Skeletal muscle satellite cell (primary cell): ENCODE measurements around the gene GPR62.

Experiments used
- H3K27me3 ChIP-seq: 2 replicates; pipeline ENCODE4 v1.7.0; 2013; ENCODE audit warnings: low read length; ENCODE audit not compliant: control insufficient read depth, insufficient read depth
- H3K36me3 ChIP-seq: 2 replicates; pipeline ENCODE4 v1.7.0; 2013; ENCODE audit warnings: mild to moderate bottlenecking, control low read depth, low read length; ENCODE audit not compliant: insufficient read depth
- H3K4me1 ChIP-seq: 2 replicates; pipeline ENCODE4 v1.7.0; 2013; ENCODE audit warnings: low read length; ENCODE audit not compliant: control insufficient read depth, insufficient read depth
- H3K4me2 ChIP-seq: 2 replicates; pipeline ENCODE4 v1.7.0; 2013; ENCODE audit warnings: mild to moderate bottlenecking, low read length
- H3K4me3 ChIP-seq: 2 replicates; pipeline ENCODE4 v1.7.0; 2013; ENCODE audit warnings: low read length
- H3K9ac ChIP-seq: 2 replicates; pipeline ENCODE4 v1.7.0; 2013; ENCODE audit warnings: mild to moderate bottlenecking, low read depth, low read length, moderate library complexity
- H3K9me3 ChIP-seq: replicated peaks from 2 replicates; pipeline ENCODE4 v1.7.0; 2013; ENCODE audit warnings: mild to moderate bottlenecking, control low read depth, low read length

The GPR62 gene

DNA sequence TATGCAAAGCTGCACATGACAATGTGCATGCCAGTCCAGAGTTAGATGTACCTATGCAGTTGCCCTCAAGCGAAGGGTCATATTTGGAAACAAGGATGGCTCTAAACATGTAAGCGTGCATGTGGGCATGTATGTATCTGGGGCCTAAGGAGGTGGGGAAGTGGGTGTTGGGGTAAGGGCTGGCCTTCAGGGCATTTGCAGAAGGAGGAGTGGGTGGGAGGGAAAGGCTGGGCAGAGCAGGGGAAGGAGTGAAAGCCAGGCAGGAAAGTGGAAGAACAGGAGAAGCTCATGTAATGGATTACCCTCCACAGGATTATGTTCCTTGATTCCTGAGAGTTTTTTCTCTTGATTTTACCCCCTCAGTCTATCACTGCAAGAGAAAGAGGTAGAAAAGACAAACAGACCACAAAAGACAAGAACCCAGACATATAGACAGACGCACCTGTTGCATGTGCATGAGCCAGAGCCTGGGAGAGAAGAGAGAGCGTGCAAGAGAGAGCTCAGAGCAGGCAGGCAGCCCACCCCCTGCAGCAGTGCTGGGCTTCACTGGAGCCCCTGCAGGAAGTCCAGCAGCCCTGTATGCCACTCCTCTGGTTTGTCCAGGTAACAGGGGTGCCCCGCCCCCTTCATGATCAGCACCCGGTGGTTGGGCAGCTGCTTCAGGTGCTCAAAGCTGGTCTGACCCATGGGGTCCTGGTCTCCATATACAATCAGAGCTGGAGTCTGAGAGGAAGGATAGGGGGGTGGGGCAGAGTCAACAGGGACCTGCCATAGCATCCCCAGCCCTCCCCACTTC is 13.9 kb downstream of the GPR62 start:
- Histone ChIP-seq H3K9me3 (no peaks in the 10 kb centered on the region), H3K4me2 (peak overlapping the region; percentile 99), H3K4me3 (no peak overlapping the region), H3K27me3 (no peaks in the 10 kb centered on the region), H3K36me3 (peaks cover 3% of the 10 kb centered on the region), H3K4me1 (peaks cover 40% of the 10 kb centered on the region), H3K9ac (no peak overlapping the region)

- Histone ChIP-seq H3K9me3 (no peaks in the 10 kb centered on the region), H3K4me1 (peaks cover 40% of the 10 kb centered on the region), H3K4me3 (no peak overlapping the region), H3K27me3 (no peaks in the 10 kb centered on the region), H3K4me2 (no peak overlapping the region), H3K36me3 (peaks cover 2% of the 10 kb centered on the region), H3K9ac (no peak overlapping the region)
Measured at GRCh38 chr3:51969841-51970240, 14.7 kb downstream of the GPR62 start.

DNA sequence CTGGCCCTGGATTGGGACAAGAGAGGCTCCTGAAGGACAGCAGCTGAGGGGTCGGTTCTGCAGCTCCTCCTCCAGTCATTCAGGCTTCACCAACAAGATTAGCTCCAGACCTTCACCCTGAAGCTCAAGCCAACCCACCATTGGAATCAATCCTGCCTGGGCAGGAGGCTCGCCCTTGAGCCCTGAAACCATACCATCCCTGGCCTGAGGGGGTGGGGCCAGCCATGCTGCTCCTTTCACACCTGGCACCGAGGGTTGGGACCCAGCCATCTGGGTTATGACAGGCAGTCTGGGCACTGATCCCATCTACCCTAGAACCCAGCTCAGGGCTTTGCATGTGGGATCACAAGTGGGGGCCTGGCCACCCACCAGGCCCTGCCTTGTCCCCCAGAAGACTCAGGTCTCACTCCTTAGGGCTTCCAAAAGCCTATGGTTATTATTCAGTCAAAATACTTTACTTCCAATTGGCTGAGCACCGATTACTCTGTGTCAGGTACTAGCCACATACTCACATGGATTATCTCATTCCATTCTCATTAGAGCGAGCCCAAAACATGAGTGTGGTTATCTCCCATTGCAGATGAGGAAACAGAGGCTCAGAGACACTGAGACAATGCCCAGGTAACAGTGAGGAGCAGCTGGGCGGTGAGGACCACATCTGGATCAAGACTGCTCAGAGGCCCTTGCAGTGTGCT is 15.6 kb downstream of the GPR62 start:
- Histone ChIP-seq H3K4me2 (no peak overlapping the region), H3K4me3 (no peak overlapping the region), H3K4me1 (peaks cover 40% of the 10 kb centered on the region), H3K27me3 (no peaks in the 10 kb centered on the region), H3K36me3 (no peaks in the 10 kb centered on the region), H3K9me3 (no peaks in the 10 kb centered on the region), H3K9ac (no peak overlapping the region)

- Histone ChIP-seq H3K9ac (no peak overlapping the region), H3K4me3 (no peak overlapping the region), H3K4me1 (peaks cover 39% of the 10 kb centered on the region), H3K9me3 (no peaks in the 10 kb centered on the region), H3K4me2 (no peak overlapping the region), H3K36me3 (no peaks in the 10 kb centered on the region), H3K27me3 (no peaks in the 10 kb centered on the region)
Measured at GRCh38 chr3:51971350-51971749, 16.2 kb downstream of the GPR62 start.

DNA sequence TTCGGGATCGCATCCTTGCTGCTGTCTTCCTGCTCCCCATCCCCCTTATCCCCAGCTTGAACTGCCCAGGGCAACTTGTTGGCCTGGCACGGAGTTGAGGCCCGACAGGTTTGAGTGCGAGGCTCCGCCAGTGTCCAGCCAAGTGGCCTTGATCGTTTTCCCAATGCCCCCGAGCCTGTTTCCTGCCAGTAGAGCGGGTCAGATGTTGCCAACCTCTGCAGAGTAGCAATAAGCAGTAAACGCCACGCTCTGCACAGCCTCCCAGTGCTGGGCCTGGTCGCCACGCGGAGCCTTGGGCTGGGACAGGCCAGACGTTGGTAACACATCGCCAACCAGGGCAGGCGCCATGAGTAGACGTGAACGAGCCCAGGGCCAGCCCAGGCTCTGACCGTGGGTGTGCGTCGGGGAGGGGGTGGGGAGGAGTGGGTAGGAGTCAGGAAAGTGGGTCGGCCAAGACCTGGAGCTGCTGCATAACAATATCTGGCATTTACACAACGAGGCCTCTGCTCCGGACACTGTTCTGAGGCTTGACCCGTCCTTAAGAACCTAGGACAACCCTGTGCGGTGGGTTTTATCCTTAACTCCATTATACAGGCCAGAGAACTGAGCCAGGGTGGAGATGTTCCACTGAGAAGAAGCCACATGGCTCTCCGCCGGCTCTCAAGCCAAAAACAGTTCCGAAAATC is 19.2 kb downstream of the GPR62 start:
- no peaks in the 10 kb centered on the region for H3K27me3 ChIP-seq
- H3K9ac ChIP-seq: peak overlapping the region; percentile 87
- H3K4me2 ChIP-seq: peak overlapping the region; percentile 89
- peak overlapping the region; percentile 84 for H3K4me3 ChIP-seq
- no peaks in the 10 kb centered on the region for H3K9me3 ChIP-seq
- H3K4me1 ChIP-seq: peaks cover 22% of the 10 kb centered on the region
- no peaks in the 10 kb centered on the region for H3K36me3 ChIP-seq

GRCh38 chr3:51974963-51975851 is 20.0 kb downstream of the GPR62 start, which contains the start of gene ABHD14A:
Gene ABHD14A (plus strand): TSS chr3:51975064. CDS start chr3:51975136, 72 bp downstream.
- H3K36me3 ChIP-seq: no peaks in the 10 kb centered on the region
- H3K9ac ChIP-seq: peak within 1 kb of the TSS; percentile 87

DNA sequence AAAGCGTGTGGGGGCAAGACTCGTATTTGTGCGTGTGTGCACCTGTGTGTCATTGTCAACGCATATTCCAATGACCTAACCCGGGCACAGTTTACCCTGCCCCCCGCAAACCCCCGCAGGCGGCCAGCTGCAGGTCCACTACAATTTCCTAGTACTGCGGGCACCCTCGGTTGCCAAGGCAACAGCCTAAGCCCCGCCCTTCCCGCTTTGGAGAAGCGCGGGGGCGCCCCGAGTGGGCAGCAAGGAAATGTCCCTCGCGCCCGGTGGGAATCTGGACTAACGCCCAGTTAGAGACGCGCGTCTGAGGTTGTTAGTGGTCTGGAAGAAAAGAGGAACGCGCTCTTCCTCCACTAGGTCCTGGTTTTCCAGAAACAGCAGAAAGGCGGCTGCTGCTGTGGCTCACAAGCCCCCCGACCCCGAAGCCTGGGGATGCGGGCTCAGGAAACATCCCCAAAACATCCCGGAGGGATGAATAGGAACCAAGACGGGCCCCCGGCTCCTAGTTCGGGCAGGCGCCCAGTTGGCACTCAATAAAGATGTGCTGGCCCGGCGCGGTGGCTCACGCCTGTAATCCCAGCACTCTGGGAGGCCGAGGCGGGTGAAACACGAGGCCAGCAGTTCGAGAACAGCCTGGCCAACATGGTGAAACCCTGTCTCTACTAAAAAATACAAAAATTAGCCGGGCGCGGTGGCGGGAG is 20.8 kb downstream of the GPR62 start:
- H3K36me3 ChIP-seq: no peaks in the 10 kb centered on the region
- no peaks in the 10 kb centered on the region for H3K27me3 ChIP-seq
- peak overlapping the region; percentile 84 for H3K4me3 ChIP-seq
- H3K4me1 ChIP-seq: peaks cover 22% of the 10 kb centered on the region
- H3K9me3 ChIP-seq: no peaks in the 10 kb centered on the region
- peak overlapping the region; percentile 89 for H3K4me2 ChIP-seq
- H3K9ac ChIP-seq: no peak overlapping the region

More at GRCh38 chr3:51974963-51975851, 20.0 kb downstream of the GPR62 start, which contains the start of gene ABHD14A:
- H3K4me3 ChIP-seq: peak within 1 kb of the TSS; percentile 84
- H3K4me1 ChIP-seq: peaks cover 22% of the 10 kb centered on the region
- H3K4me2 ChIP-seq: peak within 1 kb of the TSS; percentile 89
- H3K9me3 ChIP-seq: no peaks in the 10 kb centered on the region
- no peaks in the 10 kb centered on the region for H3K27me3 ChIP-seq

DNA sequence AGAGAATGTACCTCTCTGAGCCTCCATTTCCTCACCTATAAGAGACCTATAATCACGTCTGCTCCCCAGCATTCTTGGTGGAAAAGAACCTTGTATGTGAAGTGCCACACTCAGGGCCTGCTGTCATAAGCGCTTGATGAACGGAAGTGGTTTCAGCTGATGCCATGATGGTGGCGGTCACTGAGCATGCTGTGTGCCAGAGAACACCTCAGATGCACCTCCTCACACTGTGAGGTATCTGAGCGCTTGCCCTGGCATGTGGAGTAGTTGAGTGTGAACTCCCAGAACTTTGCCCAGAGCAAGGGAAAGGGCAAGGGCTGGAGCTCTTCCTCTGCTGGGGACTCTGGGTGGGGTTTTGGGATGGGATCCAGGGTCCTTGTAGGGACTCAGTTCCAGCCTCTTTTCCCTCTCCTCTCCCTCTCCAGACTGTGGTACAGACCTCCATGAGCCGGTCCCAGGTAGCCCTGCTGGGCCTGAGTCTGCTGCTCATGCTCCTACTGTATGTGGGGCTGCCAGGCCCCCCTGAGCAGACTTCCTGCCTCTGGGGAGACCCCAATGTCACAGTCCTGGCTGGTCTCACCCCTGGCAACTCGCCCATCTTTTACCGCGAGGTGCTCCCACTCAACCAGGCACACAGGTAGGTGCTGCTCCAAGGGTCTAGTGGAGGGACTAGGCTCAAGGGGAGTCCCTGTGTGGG is 22.4 kb downstream of the GPR62 start:
- no peaks in the 10 kb centered on the region for H3K36me3 ChIP-seq
- H3K9ac ChIP-seq: no peak overlapping the region
- H3K4me2 ChIP-seq: no peak overlapping the region
- peaks cover 30% of the 10 kb centered on the region for H3K4me1 ChIP-seq
- H3K9me3 ChIP-seq: no peaks in the 10 kb centered on the region
- H3K27me3 ChIP-seq: no peaks in the 10 kb centered on the region
- no peak overlapping the region for H3K4me3 ChIP-seq

GRCh38 chr3:51978143-51978502 is 22.9 kb downstream of the GPR62 start:
- H3K27me3 ChIP-seq: no peaks in the 10 kb centered on the region
- H3K4me1 ChIP-seq: peaks cover 31% of the 10 kb centered on the region
- H3K9ac ChIP-seq: no peak overlapping the region
- H3K4me3 ChIP-seq: no peak overlapping the region
- H3K4me2 ChIP-seq: no peak overlapping the region
- H3K36me3 ChIP-seq: no peaks in the 10 kb centered on the region
- H3K9me3 ChIP-seq: no peaks in the 10 kb centered on the region

DNA sequence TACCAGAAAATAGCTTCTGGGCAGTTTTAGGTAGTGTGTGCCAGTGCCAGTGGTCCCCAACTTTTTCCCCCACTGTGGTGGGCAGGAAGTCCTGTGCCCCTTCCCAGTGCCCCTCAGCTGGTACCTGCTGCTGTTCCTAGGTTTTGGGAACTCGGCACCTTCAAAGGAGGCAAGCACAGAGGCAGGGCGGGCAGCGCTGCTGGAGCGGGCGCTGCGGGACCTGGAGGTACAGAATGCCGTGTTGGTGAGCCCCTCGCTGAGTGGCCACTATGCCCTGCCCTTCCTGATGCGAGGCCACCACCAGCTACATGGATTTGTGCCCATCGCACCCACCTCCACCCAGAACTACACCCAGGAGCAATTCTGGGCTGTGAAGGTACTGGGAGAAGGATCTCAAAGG is 25.1 kb downstream of the GPR62 start:
- Histone ChIP-seq H3K36me3 (no peaks in the 10 kb centered on the region), H3K4me3 (no peak overlapping the region), H3K9me3 (no peaks in the 10 kb centered on the region), H3K4me1 (peaks cover 30% of the 10 kb centered on the region), H3K9ac (no peak overlapping the region), H3K4me2 (no peak overlapping the region), H3K27me3 (no peaks in the 10 kb centered on the region)
